ENCODE measurements around the gene AKT1.

AKT1 gene

GRCh38 chr14:104794993-104795780 is at the start of gene AKT1:
Gene AKT1, minus strand, starts transcription at chr14:104795748. Its CDS starts 3,105 bp downstream, at chr14:104792643.
- H3K36me3 ChIP-seq (replicated peaks; ENCODE audit: low read depth, low read length), result peaks cover 7% of the 10 kb centered on the region
- H3K9me3 ChIP-seq (ENCODE audit: insufficient read depth, low read length), result no peaks in the 10 kb centered on the region
- H3K4me2 ChIP-seq (ENCODE audit: low read length), result peak within 1 kb of the TSS; percentile 89
- H3K4me1 ChIP-seq (ENCODE audit: low read length), result peaks cover 34% of the 10 kb centered on the region
- peak within 1 kb of the TSS; percentile 99 for H3K4me3 ChIP-seq (ENCODE audit: low read length)
- H3K27ac ChIP-seq (ENCODE audit: low read length), result peak within 1 kb of the TSS; percentile 30
- peaks cover 32% of the 10 kb centered on the region for H3K27me3 ChIP-seq (ENCODE audit: low read depth, low read length)
- peaks cover 44% of the 10 kb centered on the region for H4K20me1 ChIP-seq (ENCODE audit: insufficient read depth, low read length)
- peaks cover 52% of the 10 kb centered on the region for H3K79me2 ChIP-seq (ENCODE audit: low read length)
- TF ChIP-seq CTCF (IDR thresholded peaks at IDR 0.05; ENCODE audit: low read depth, low read length) (no peak), EZH2phosphoT487 (IDR thresholded peaks at IDR 0.05; ENCODE audit: low read depth) (no peak)
- H2AFZ ChIP-seq (ENCODE audit: low read depth, low read length), result peak within 1 kb of the TSS; percentile 19; the same call in 1 of the 2 replicates
- peak within 1 kb of the TSS; percentile 93 for H3K9ac ChIP-seq (ENCODE audit: low read length)

GRCh38 chr14:104845033-104845666 is 49.6 kb upstream of the AKT1 start:
- H3K27me3 ChIP-seq (ENCODE audit: low read depth, low read length), result peaks cover 3% of the 10 kb centered on the region
- TF ChIP-seq CTCF (IDR thresholded peaks at IDR 0.05; ENCODE audit: low read depth, low read length) (no peak), EZH2phosphoT487 (IDR thresholded peaks at IDR 0.05; ENCODE audit: low read depth) (no peak)
- H4K20me1 ChIP-seq (ENCODE audit: insufficient read depth, low read length), result no peaks in the 10 kb centered on the region
- H3K79me2 ChIP-seq (ENCODE audit: low read length), result no peaks in the 10 kb centered on the region
- H2AFZ ChIP-seq (ENCODE audit: low read depth, low read length), result no peak overlapping the region
- no peak overlapping the region for H3K27ac ChIP-seq (ENCODE audit: low read length)
- no peaks in the 10 kb centered on the region for H3K4me1 ChIP-seq (ENCODE audit: low read length)
- H3K9ac ChIP-seq (ENCODE audit: low read length), result no peak overlapping the region
- H3K4me3 ChIP-seq (ENCODE audit: low read length), result no peak overlapping the region
- H3K9me3 ChIP-seq (ENCODE audit: insufficient read depth, low read length), result no peaks in the 10 kb centered on the region
- no peaks in the 10 kb centered on the region for H3K36me3 ChIP-seq (replicated peaks; ENCODE audit: low read depth, low read length)
- no peak overlapping the region for H3K4me2 ChIP-seq (ENCODE audit: low read length)

- no peak overlapping the region for H3K27ac ChIP-seq (ENCODE audit: low read length)
- no peaks in the 10 kb centered on the region for H3K36me3 ChIP-seq (replicated peaks; ENCODE audit: low read depth, low read length)
- peaks cover 3% of the 10 kb centered on the region for H3K27me3 ChIP-seq (ENCODE audit: low read depth, low read length)
- H2AFZ ChIP-seq (ENCODE audit: low read depth, low read length), result no peak overlapping the region
- H3K9ac ChIP-seq (ENCODE audit: low read length), result no peak overlapping the region
- no peaks in the 10 kb centered on the region for H3K4me1 ChIP-seq (ENCODE audit: low read length)
- H3K4me2 ChIP-seq (ENCODE audit: low read length), result no peak overlapping the region
- no peak overlapping the region for H3K4me3 ChIP-seq (ENCODE audit: low read length)
- no peaks in the 10 kb centered on the region for H3K79me2 ChIP-seq (ENCODE audit: low read length)
- no peaks in the 10 kb centered on the region for H3K9me3 ChIP-seq (ENCODE audit: insufficient read depth, low read length)
- no peak for TF ChIP-seq CTCF (IDR thresholded peaks at IDR 0.05; ENCODE audit: low read depth, low read length)
- TF ChIP-seq EZH2phosphoT487 (IDR thresholded peaks at IDR 0.05; ENCODE audit: low read depth), result no peak
- no peaks in the 10 kb centered on the region for H4K20me1 ChIP-seq (ENCODE audit: insufficient read depth, low read length)
Measured at GRCh38 chr14:104844306-104845032, 48.9 kb upstream of the AKT1 start.

All from OCI-LY3 (cell line).